Subcutaneous preadipocyte (primary cell): ENCODE data around the gene CAPG. TPM values are rescaled to one million over a fixed set of nuclear protein-coding genes. Genes with fewer than 3 reads are reported as not detected.

ENCODE experiments used
- small RNA-seq: library from RNA; depleted of rRNA; stranded (forward); fragments of <200 nt; gene quantifications from one replicate; pipeline ENCODE3, GENCODE V24; 2012
- total RNA-seq: library from RNA; depleted of rRNA; stranded (reverse); fragments of >200 nt; gene quantifications from 2 replicates; pipeline ENCODE4 v1.2.3, GENCODE V29; 2012

The CAPG gene, protein sequence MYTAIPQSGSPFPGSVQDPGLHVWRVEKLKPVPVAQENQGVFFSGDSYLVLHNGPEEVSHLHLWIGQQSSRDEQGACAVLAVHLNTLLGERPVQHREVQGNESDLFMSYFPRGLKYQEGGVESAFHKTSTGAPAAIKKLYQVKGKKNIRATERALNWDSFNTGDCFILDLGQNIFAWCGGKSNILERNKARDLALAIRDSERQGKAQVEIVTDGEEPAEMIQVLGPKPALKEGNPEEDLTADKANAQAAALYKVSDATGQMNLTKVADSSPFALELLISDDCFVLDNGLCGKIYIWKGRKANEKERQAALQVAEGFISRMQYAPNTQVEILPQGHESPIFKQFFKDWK
- 86.2 and 140 TPM in 2 replicates for total RNA-seq

GRCh38 chr2:85409845-85410583 is at the start of gene CAPG:
TSS of gene CAPG (minus strand) at chr2:85410366. CDS start at chr2:85402145, 8,221 bp downstream.

GRCh38 chr2:85418132-85419008 is 8.2 kb upstream of the CAPG start, which contains the start of gene SH2D6:
TSS of gene SH2D6 (plus strand) at chr2:85418714. CDS start at chr2:85429466, 10,752 bp downstream.

DNA sequence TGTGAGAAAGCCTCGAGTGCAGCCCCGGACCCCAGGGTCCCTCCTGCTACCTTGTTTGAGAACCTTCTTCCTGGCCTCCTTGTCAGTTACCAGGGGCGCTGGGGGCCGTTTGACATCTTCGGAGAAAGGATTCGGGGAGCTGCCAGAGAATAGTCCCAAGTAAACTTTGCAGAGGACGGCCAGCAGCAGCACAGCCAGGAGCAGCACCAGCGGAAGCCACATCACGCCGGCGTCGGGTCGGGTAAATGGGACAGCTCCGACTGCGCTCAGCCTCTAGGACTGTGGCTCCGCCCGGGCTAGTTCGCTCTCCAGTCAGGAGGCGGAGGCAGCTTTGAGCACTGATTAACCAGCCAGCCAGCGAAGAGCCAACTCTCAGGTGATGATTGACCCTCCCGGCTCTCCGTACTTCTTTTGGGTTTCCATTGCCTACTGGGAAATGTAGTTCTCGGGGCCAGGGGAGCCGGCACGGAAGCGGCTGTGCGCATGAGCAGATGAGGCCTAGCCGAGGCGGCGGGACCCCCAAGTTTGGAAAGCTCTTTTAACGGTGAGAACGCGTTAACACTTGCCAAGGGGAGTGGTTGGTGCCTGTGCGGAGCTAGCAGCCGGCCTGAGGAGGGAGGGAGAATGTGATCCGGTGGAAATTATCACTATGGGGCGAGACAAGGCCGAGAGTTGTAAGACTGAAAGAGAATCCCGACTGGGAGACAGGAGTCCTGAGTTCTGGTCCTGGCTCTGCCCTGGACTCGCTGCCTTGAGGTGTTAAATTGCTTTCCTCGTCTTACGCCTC is 55.7 kb downstream of the CAPG start, which contains the start of the genes ELMOD3 and RETSAT:
Gene ELMOD3 (plus strand): TSS at position 484 of the 787 bp plus-strand sequence. CDS start 2,430 bp downstream, outside the sequence.
Gene RETSAT (minus strand): TSS at position 243 of the 787 bp plus-strand sequence. CDS start 21 bp downstream, at position 222.

Small RNA genes within 50 kb of the gene (small RNA-seq; reads per million reads assigned to genes)
- not detected for gene AC062037.1
- not detected for gene AC062037.2
- gene RF00019 = not detected
- gene RN7SL113P = not detected
- gene RN7SL251P = not detected

Other genes with a start within 250 kb of the CAPG start
- 72.8 and 78.6 TPM in 2 replicates for gene TGOLN2, start 82.4 kb downstream of the CAPG start, total RNA-seq
- 41.5 and 45.5 TPM in 2 replicates for gene RETSAT, start 55.8 kb downstream of the CAPG start, total RNA-seq
- gene ELMOD3, start 55.6 kb downstream of the CAPG start, total RNA-seq = 12.5 and 15.6 TPM in 2 replicates
- gene SH2D6, start 8.3 kb upstream of the CAPG start, total RNA-seq = under 0.01 TPM in 1 of 2 replicates, not detected in the other
- 127 and 158 TPM in 2 replicates for gene MAT2A, start 128.8 kb upstream of the CAPG start, total RNA-seq
- 24.6 and 38.5 TPM in 2 replicates for gene GGCX, start 151.1 kb upstream of the CAPG start, total RNA-seq
- gene VAMP8, start 167.2 kb upstream of the CAPG start, total RNA-seq = 0.59 TPM in 1 of 2 replicates, not detected in the other
- gene VAMP5, start 174.1 kb upstream of the CAPG start, total RNA-seq = 16.2 and 25.0 TPM in 2 replicates
- gene RNF181, start 185.4 kb upstream of the CAPG start, total RNA-seq = 105 and 194 TPM in 2 replicates
- gene TMEM150A, start 192.3 kb upstream of the CAPG start, total RNA-seq = 8.6 and 9.6 TPM in 2 replicates
- 10.7 and 17.2 TPM in 2 replicates for gene C2orf68, start 201.7 kb upstream of the CAPG start, total RNA-seq
- 39.7 and 46.7 TPM in 2 replicates for gene USP39, start 205.8 kb upstream of the CAPG start, total RNA-seq